H1 (cell line): ENCODE data around the gene LHFPL3.

ENCODE experiments used
- BCL11A ChIP-seq, 2 experiments: IDR thresholded peaks; one replicate each; pipeline ENCODE4 v1.6.1; 2011; ENCODE audit warnings: low read depth in 2 of 2, low read length in 2 of 2, mild to moderate bottlenecking in 2 of 2
- CHD2 ChIP-seq: IDR thresholded peaks from 2 replicates; pipeline ENCODE4 v1.6.1; 2012; ENCODE audit warnings: low read length, improper control_type of control experiment
- CTCF ChIP-seq, 3 experiments: IDR thresholded peaks; 1 replicate in 2 of 3; 2 replicates in 1 of 3; pipeline versions ENCODE4 v1.5.1 to v1.6.1; 2011; ENCODE audit warnings: low read length in 3 of 3, mild to moderate bottlenecking in 3 of 3, inconsistent platforms in 2 of 3, low read depth in 1 of 3, moderate library complexity in 1 of 3; ENCODE audit not compliant: insufficient read depth in 1 of 3; ENCODE audit errors: control extremely low read depth in 1 of 3
- EZH2 ChIP-seq: fragments of 200-600 bp; sonication (generic); IDR thresholded peaks from 2 replicates; pipeline ENCODE4 v1.7.1; 2012; ENCODE audit warnings: low read depth, mild to moderate bottlenecking, moderate library complexity, low read length, inconsistent platforms; ENCODE audit not compliant: severe bottlenecking
- RNF2 ChIP-seq: fragments of 200-900, 300-1000 bp; sonication (generic); IDR thresholded peaks from 2 replicates; pipeline ENCODE4 v1.7.1; 2016; ENCODE audit warnings: borderline replicate concordance, low read depth, mild to moderate bottlenecking, antibody characterized with exemption, low read length; ENCODE audit not compliant: poor library complexity, severe bottlenecking; ENCODE audit errors: missing control alignments
- TAF1 ChIP-seq: IDR thresholded peaks from 2 replicates; pipeline ENCODE4 v1.6.1; 2011; ENCODE audit warnings: mild to moderate bottlenecking, low read depth, low read length

DNA sequence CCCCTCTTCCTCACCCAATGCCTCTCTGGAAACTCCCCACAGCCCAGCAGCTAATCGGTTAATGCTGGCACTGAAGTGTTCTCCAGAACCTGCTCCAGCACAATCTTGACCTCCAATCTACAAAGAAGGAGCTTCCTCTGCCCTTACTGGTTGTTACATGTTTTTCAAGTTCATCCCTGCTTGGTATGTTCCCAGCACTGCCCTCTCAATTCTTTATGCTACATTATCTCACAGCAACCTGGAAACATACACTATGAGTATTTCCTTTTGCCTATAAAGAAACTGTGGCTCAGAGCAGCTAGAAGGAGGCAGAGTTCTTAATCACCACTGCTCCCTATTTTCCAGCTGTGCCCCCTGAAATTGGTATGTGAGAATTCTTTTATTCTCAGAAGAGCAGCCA is 601.5 kb downstream of the LHFPL3 start:
- TF ChIP-seq CTCF (IDR thresholded peaks at IDR 0.05; ENCODE audit: control extremely low read depth in 1 of 3, insufficient read depth in 1 of 3, low read depth in 1 of 3, low read length in 3 of 3) (no peak), BCL11A (IDR thresholded peaks at IDR 0.05; ENCODE audit: low read depth in 2 of 2, low read length in 2 of 2) (no peak), RNF2 (no peak), CHD2 (no peak), EZH2 (no peak), TAF1 (no peak)
